Measurements from ENCODE around the gene SH3BP5L.

- TF ChIP-seq POLR2A (IDR thresholded peaks at IDR 0.05) (no peak), CTCF (IDR thresholded peaks at IDR 0.05) (peak in 6 of 7 experiments; percentile 13 to 41 (median 34))
These were observed 16.1 kb upstream of the SH3BP5L start for GRCh38 chr1:248841702-248842395.
